ENCODE results near the gene RAB13.
A peak's percentile ranks its signal among the peaks of the same experiment; 100 is the strongest.
"Not testable (repeated sequence)": the region's sequence is repeated elsewhere in the genome, so short reads cannot be mapped to it uniquely, and the experiment has no call there.

Gene RAB13

GRCh38 chr1:154006136-154006535 is 20.0 kb upstream of the RAB13 start:
- no peak for TF ChIP-seq CTCF (IDR thresholded peaks at IDR 0.05; ENCODE audit: low read length, missing control alignments)
- no peak overlapping the region for H3K4me3 ChIP-seq (replicated peaks; ENCODE audit: low read depth, low read length)
- DNase-seq (ENCODE audit: low read depth) = peak; percentile 34

- no peak overlapping the region for H3K4me3 ChIP-seq (replicated peaks; ENCODE audit: low read depth, low read length)
- DNase-seq (ENCODE audit: low read depth) = no peak
- no peak for TF ChIP-seq CTCF (IDR thresholded peaks at IDR 0.05; ENCODE audit: low read length, missing control alignments)
Observed at GRCh38 chr1:154000420-154000819, 14.3 kb upstream of the RAB13 start.

GRCh38 chr1:153996882-153997281 is 10.7 kb upstream of the RAB13 start:
- not testable (repeated sequence) for DNase-seq (ENCODE audit: low read depth); H3K4me3 ChIP-seq (replicated peaks; ENCODE audit: low read depth, low read length)

- no peak for TF ChIP-seq CTCF (IDR thresholded peaks at IDR 0.05; ENCODE audit: low read length, missing control alignments)
Observed at GRCh38 chr1:153995640-153996039, 9.5 kb upstream of the RAB13 start.

GRCh38 chr1:153995202-153995601 is 9.1 kb upstream of the RAB13 start:
- no peak for DNase-seq (ENCODE audit: low read depth)
- no peak overlapping the region for H3K4me3 ChIP-seq (replicated peaks; ENCODE audit: low read depth, low read length)
- no peak for TF ChIP-seq CTCF (IDR thresholded peaks at IDR 0.05; ENCODE audit: low read length, missing control alignments)

More at GRCh38 chr1:153995640-153996039, 9.5 kb upstream of the RAB13 start:
- no peak for DNase-seq (ENCODE audit: low read depth)
- H3K4me3 ChIP-seq (replicated peaks; ENCODE audit: low read depth, low read length) = no peak overlapping the region

GRCh38 chr1:153991806-153992205 is 5.7 kb upstream of the RAB13 start:
- peak overlapping the region; percentile 84 for H3K4me3 ChIP-seq (replicated peaks; ENCODE audit: low read depth, low read length)
- no peak for TF ChIP-seq CTCF (IDR thresholded peaks at IDR 0.05; ENCODE audit: low read length, missing control alignments)
- no peak for DNase-seq (ENCODE audit: low read depth)

- no peak for TF ChIP-seq CTCF (IDR thresholded peaks at IDR 0.05; ENCODE audit: low read length, missing control alignments)
- no peak for DNase-seq (ENCODE audit: low read depth)
- H3K4me3 ChIP-seq (replicated peaks; ENCODE audit: low read depth, low read length) = peak overlapping the region; percentile 84
Observed at GRCh38 chr1:153991151-153991630, 5.1 kb upstream of the RAB13 start.

Measured in fibroblast of pulmonary artery (primary cell).